Activated gamma-delta T cell treated with Interleukin-2 at 50 U/mL for 16 hours (primary cell): ENCODE measurements around the gene SLC25A38.

Experiments used
- DNase-seq: peaks from one replicate; pipeline ENCODE4 v3.0.0-alpha.2; 2020

The SLC25A38 gene

GRCh38 chr3:39378088-39378487 lies 5.1 kb upstream of the SLC25A38 start:
- peak; percentile 51 for DNase-seq

DNA sequence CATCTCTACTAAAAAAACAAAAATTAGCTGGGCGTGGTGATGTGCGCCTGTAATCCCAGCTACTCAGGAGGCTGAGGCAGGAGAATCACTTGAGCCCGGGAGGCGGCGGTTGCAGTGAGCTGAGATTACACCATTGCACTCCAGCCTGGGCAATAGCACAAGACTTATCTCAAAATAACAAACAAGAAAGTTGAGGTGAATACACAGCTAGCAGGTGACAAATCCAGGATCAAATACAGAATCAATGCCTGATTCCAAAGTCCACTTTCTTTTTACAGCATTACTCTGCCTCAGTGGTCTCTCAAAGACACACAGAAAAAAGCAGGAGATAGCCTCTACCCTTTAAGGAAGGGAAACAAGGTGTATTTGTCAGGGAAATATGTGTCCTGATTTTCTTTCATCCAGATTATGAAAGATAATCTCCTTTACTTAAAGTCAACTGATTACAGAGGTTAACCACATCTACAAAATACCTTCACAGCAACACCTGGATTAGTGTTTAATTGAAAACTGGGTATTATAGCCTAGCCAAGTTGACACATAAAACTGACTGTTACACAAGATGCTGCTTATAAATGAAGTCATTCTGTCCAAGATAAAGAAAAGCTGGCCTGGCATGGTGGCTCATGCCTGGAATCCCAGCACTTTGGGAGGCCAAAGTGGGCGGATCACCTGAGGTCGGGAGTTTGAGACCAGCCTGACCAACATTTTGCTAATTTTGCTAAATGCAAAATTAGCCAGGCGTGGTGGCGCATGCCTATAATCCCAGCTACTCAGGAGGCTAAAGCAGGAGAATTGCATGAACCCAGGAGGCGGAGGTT lies 4.0 kb upstream of the SLC25A38 start:
- no peak for DNase-seq

DNA sequence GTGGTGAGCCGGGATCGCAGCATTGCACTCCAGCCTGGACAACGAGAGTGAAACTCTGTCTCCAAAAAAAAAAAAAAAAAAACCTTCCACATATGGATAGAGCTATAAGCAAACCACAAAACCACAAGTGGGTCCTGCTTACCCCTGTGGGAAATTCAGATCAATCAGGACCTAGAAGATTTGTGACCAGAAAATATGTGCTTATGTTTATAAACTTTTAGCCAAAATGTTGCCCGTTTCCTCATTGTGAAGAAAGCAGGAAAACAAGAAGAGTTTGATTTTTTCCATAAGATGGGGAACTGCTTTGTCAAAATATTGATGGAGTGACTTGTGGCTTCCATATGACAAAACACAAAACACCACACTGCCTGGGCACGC lies 3.4 kb upstream of the SLC25A38 start:
- no peak for DNase-seq

DNA sequence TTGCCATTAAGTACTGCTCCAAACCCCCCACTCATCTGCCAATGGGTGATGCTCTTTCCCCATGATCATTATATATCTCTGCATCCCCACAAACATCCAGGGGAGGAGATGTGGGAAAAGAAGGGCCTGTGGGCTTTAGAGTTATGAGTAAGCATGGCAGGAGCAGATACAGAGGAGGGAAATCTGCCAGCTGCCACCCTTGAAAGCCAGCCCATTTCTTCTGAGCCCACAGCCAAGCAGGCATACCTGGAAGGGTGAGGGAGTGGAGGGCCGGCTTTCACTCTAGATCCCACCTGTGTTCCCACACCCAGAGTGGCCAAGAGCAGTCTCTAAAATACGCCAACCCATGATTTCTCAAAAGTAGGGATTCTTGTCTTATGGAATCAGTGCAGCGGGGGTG lies 1.7 kb upstream of the SLC25A38 start:
- DNase-seq, result no peak

GRCh38 chr3:39383881-39384664 lies 903 bp downstream of the SLC25A38 start:
- DNase-seq, result peak; percentile 94

DNA sequence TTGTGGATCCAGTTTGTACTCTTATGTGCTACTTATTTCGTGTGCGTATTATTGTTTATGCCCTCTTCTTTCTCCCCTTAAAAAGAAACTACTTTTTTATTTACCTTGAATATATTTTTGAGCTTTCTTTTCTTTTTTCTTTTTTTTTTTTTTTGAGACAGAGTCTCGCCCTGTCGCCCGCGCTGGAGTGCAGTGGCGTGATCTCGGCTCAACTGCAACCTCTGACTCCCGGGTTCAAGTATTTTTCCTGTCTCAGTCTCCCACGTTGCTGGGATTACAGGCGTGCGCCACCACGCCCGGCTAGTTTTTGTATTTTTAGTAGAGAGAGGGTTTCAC lies 1.5 kb downstream of the SLC25A38 start:
- no peak for DNase-seq

GRCh38 chr3:39385456-39386090 lies 2.4 kb downstream of the SLC25A38 start:
- no peak for DNase-seq

DNA sequence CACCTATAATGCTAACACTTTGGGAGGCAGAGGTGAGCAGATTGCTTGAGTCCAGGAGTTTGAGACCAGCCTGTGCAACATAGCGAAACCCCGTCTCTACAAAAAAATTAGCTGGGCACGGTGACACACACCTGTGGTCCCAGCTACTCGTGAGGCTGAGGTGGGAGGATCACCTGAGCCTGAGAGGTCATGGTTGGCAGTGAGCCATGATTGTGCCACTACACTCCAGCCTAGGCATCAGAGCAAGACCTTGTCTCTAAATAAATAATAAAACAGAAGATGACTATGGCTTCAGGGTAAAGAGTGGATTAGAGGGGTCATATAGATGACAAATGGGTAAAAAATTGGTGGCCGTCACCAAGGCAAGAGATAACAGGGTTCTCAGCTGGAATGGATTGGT lies 3.1 kb downstream of the SLC25A38 start:
- no peak for DNase-seq

- no peak for DNase-seq
These were observed 4.3 kb downstream of the SLC25A38 start for GRCh38 chr3:39387411-39387975.

DNA sequence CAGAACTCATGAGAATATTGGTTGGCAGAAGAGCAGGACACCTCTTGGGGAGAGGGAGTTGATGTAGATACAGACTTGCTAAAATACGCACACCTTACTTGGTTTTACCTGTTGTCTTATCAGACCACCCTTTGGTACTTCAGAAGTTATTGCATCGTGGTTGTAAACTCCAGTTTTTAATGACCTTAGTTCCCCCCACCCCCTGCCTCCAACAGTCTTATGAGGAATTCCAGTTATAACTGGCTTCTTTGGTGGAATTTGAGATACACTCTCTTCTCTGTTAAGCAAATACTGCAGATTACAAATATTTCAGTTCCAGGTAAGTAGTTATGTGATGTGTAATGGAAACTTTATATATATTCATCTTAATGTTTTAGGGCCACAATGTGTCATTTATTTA lies 5.0 kb downstream of the SLC25A38 start:
- DNase-seq, result no peak

DNA sequence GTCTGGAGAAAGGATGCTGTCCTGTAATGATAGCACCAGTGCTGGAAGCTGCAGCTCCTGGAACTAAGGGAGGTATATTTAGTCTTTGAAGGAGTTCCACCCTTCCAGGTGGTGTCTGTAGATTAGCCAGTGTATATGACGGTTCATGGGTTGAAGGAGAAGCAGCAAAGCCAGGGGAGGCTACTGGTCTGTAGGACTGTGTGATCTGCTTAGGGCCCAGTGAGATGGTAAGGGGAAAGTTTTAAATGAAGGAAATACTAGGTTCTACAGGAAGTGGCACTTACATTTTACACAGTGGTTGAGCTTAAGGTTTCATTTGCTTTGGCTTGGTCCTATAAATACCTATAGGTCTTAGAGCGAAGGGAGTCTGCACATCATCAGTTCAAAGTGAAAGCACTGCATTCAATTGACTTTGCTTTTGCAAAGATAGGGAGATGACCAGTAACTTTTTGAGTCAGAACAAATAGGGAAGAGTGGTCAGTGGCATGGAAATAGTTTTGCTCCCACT lies 5.6 kb downstream of the SLC25A38 start:
- DNase-seq, result no peak

DNA sequence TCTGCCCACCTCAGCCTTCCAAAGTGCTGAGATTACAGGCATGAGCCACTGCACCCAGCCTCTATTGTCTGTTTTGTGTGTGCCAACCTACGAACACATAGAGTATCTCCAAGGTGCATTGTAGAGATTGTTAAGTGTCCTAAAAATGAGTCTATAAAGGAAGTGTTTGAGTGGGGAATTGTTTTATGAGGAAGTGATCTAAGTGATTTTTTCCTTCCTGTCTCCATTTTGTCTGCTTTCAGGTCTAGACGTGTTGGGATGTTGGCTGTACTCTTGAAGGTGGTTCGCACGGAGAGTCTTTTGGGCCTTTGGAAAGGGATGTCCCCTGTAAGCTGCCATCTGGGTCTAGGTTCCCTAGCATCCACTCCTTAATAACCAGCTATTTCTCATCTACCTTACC lies 7.0 kb downstream of the SLC25A38 start:
- no peak for DNase-seq

GRCh38 chr3:39396690-39397089 lies 13.5 kb downstream of the SLC25A38 start:
- no peak for DNase-seq

- DNase-seq, result no peak
These were observed 15.5 kb downstream of the SLC25A38 start for GRCh38 chr3:39398700-39399099.

- DNase-seq, result no peak
These were observed 18.8 kb downstream of the SLC25A38 start for GRCh38 chr3:39401983-39402382.

DNA sequence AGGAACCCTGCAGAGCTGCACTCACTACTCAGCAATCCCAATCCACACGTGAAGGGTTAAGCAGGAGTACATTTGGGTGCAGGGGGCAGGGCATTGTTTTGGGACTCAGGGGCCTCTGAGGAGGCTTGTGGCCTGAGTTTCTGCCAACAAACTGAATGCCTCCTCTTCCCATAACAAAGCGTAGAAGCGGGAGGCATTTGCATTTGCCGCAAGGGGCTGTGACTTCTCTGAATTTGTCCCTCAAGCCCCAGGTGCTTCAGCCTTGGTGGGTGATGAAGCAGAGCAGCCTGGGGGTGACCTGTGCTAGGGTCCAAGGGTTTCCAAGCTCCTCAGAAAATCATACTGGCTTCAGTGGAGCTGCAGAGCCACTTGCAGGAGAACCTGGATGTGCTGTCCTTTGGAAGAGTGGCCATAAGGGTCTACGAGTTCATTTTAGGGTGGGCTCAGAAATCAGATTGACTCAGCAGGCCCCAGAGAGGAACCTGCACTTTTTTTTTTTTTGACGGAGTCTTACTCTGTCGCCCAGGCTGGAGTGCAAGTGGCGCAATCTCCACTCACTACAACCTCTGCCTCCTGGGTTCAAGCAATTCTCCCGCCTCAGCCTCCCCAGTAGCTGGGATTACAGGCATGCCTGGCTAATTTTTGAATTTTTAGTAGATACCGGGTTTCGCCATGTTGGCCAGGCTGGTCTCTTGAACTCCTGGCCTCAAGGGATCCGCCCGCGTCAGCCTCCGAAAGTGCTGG lies 21.9 kb downstream of the SLC25A38 start:
- no peak for DNase-seq

- no peak for DNase-seq
These were observed 22.7 kb downstream of the SLC25A38 start for GRCh38 chr3:39405687-39406367.

DNA sequence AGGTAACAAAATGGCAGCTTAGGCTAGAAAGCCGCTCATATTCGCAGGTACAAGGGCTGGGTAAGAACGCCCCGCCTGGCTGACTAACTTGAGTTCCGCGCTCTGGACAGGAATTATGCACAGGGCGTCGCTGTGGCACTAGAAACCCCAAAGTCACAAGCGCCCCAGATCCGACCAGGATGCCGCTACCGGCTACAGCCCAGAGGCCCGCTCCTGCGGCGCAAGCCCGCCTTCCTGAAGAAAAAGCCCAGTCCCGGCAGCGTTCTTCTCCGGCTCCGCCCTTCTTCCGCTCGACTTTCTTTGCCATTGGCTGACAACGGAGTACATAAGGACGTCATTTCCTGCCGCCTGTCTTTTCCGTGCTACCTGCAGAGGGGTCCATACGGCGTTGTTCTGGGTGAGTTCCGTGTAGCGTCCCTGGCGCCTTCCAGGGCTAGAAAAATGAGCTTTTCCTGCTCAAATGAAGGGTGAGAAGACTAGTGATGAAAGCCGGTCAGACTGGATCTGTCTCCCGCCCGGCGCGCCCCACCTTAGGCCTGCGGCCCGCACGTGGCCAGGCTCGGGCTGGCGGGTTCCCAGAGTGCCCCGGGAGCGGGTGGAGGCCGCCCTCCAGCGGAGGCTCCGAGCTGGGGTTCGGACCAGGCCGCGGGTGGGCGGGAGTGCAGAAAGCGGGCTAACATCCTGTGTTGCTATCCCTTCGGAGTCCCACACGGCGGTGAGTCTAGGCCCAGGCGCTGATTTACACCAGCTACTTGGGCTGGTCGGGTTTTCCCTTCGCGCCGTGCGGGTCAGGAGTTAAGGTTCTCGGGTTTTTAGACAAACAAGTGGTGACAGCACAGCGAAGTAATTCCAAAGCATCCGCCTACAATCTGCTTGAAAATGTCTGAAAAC lies 23.4 kb downstream of the SLC25A38 start, which contains the start of gene RPSA:
RPSA (plus strand) TSS at position 353 of the 891 bp plus-strand sequence. CDS start 934 bp downstream, outside the sequence.
- peak; percentile 94 for DNase-seq

DNA sequence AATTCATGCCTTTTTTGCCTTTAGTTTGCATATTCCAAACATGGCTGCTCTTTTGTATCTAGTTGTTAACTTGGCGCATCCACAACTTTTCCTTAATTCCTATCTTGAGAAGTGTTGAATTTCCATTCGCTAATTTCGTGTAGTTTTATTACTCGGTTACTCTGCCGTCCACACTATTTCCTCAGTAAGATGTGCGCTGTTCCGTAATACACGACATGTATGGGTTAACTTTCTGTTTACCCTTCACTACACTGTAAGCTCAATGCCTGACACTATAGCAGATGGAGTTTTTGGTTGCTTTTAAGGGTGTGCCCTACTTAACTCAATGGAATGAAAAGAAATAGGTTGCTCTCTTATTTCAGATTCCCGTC lies 24.1 kb downstream of the SLC25A38 start:
- DNase-seq, result no peak

- no peak for DNase-seq
These were observed 24.8 kb downstream of the SLC25A38 start for GRCh38 chr3:39407773-39408492.
